HG03439 (cell line): ENCODE results near the gene HLA-F.

Experiments
- ATAC-seq: cut with Tn5 transposase; IDR thresholded peaks from one replicate; pipeline ENCODE4 v1.9.1; 2021; ENCODE audit warnings: mild to moderate bottlenecking, moderate library complexity; ENCODE audit not compliant: unreplicated experiment

Gene HLA-F

GRCh38 chr6:29759457-29759856 lies 36.2 kb downstream of the HLA-F start:
- no peak for ATAC-seq

GRCh38 chr6:29760328-29760727 lies 37.1 kb downstream of the HLA-F start:
- ATAC-seq, result no peak

GRCh38 chr6:29762051-29762450 lies 38.8 kb downstream of the HLA-F start:
- ATAC-seq, result no peak

GRCh38 chr6:29762781-29763214 lies 39.6 kb downstream of the HLA-F start:
- no peak for ATAC-seq

GRCh38 chr6:29763491-29764289 lies 40.5 kb downstream of the HLA-F start:
- ATAC-seq, result no peak

DNA sequence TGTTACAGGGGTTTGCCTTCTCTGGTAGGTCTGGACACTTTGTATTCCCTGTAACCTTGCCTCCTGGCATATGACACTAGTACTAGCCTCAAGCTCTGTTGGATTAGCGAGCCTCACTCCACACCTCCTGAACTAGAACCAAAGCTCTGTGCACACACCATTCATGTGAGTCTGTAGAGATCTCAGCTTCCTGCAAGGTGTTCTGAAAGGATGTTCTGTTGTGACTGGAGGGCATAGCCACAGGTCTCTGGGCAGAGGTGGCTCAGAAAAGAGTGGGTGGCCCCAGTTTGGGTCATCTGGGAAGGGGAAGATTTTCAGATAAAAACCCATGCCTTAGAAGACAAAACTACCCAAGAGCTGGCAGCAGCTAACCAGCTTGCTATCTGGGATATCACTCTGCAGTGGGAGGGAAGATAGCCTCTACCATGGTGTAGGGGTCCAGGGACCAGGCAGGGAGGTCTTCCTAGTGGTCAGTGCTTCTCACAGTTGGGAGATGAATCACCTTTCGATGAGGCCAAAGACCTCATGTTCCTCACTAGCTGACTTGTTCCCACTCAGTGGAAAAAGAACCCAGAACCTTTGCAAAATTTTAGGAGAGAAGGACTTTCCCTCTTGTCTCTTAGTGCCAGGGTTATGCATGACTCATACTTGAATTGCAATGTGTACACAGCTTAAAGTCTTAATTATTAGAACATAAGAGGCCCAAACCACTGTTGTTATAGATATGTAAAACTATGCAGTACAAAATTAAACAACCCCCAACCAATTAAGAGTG lies 41.4 kb downstream of the HLA-F start:
- no peak for ATAC-seq

- no peak for ATAC-seq
These were observed 46.1 kb downstream of the HLA-F start for GRCh38 chr6:29769336-29769735.

GRCh38 chr6:29770306-29770705 lies 47.1 kb downstream of the HLA-F start:
- no peak for ATAC-seq

- no peak for ATAC-seq
These were observed 53.5 kb downstream of the HLA-F start for GRCh38 chr6:29776684-29777083.
